Measurements from ENCODE around the gene KLHL17.

Gene KLHL17

GRCh38 chr1:960363-961131 is at the start of gene KLHL17:
Gene KLHL17 (plus strand): TSS chr1:960584. CDS start chr1:960694, 110 bp downstream.
- DNase-seq = peak; percentile 79 to 85

GRCh38 chr1:910881-911721 is 49.3 kb upstream of the KLHL17 start:
- no peak for DNase-seq

GRCh38 chr1:911875-912739 is 48.3 kb upstream of the KLHL17 start:
- no peak for DNase-seq

GRCh38 chr1:912740-913301 is 47.6 kb upstream of the KLHL17 start:
- no peak for DNase-seq

GRCh38 chr1:913491-914130 is 46.8 kb upstream of the KLHL17 start:
- no peak for DNase-seq

GRCh38 chr1:914131-914890 is 46.1 kb upstream of the KLHL17 start:
- no peak for DNase-seq

- no peak for DNase-seq
These were observed 45.5 kb upstream of the KLHL17 start for GRCh38 chr1:914891-915280.

GRCh38 chr1:915295-916172 is 44.9 kb upstream of the KLHL17 start:
- DNase-seq = no peak

GRCh38 chr1:916173-917075 is 44.0 kb upstream of the KLHL17 start:
- DNase-seq = no peak

- no peak for DNase-seq
These were observed 43.3 kb upstream of the KLHL17 start for GRCh38 chr1:917076-917459.

- no peak for DNase-seq
These were observed 42.8 kb upstream of the KLHL17 start for GRCh38 chr1:917466-918091.

- no peak for DNase-seq
These were observed 42.0 kb upstream of the KLHL17 start for GRCh38 chr1:918353-918752.

GRCh38 chr1:918843-919242 is 41.5 kb upstream of the KLHL17 start:
- DNase-seq = no peak

GRCh38 chr1:919271-919872 is 41.0 kb upstream of the KLHL17 start:
- no peak for DNase-seq

- DNase-seq = no peak
These were observed 40.4 kb upstream of the KLHL17 start for GRCh38 chr1:920010-920409.

GRCh38 chr1:920521-920920 is 39.9 kb upstream of the KLHL17 start:
- DNase-seq = no peak

- no peak for DNase-seq
These were observed 39.2 kb upstream of the KLHL17 start for GRCh38 chr1:921011-921837.
